Measurements from ENCODE around the gene OPALIN. TPM values are rescaled to one million over a fixed set of nuclear protein-coding genes. Genes with fewer than 3 reads are reported as not detected.

OPALIN gene
- total RNA-seq, 1 donor from 2014 or later: not detected

DNA sequence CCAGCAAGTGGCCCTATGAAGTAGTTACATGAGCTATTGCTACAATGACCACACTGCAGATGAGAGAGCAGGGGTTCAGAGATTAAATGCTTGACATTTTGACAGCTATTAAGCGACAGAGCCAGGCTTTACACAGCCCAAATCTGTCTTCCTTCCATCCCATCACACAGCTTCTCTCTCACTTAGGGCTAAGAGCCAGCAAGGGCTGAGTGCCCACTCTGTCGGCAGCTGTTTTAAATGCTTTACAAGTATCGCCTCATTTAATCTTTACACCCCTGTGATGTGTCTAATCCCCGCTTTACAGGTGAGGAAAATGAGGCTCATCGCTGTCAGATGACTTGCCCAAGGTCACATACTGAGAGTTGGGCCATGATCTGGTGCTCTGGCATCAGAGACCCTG, 15.2 kb upstream of the OPALIN start:
- DNase-seq: no peak

GRCh38 chr10:96371356-96371755, 12.6 kb upstream of the OPALIN start:
- DNase-seq: no peak

- peak; percentile 25 for DNase-seq
Observed at GRCh38 chr10:96370584-96371157, 11.9 kb upstream of the OPALIN start.

DNA sequence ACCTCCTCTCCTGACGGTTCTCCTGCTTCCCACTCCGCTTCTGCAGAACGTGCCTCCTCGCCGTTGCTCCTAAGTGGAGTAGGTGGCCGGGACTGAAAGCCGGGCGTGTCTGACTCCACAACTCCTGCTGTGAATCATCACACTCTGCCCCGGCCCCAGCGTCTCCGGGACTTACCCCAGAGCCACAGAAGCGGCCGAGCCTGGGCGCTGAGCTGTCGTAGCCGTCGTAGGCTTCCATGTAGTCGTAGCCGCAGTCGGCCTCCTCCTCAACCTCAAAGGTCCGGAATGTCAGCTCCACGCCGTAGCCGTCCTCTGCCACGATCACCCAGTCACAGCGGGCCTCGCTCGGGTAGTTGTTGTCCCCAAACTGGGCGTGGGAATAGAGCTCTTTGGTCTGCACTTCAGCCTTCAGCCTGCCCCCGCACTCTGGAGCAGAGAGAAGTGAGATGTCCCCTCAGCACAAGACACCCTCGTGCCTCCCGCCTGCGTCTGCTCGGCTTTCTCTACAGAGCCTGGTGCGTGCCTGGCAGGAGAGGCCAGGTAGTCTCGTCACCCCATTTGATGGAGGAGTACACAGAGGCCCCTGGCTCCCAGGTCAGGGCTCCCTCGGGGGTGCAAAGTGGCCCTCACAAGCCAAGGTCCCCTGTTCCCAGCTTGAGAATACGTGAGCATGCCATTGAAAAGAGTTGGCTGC, 11.2 kb upstream of the OPALIN start:
- no peak for DNase-seq

GRCh38 chr10:96368971-96369370, 10.2 kb upstream of the OPALIN start:
- DNase-seq: no peak

DNA sequence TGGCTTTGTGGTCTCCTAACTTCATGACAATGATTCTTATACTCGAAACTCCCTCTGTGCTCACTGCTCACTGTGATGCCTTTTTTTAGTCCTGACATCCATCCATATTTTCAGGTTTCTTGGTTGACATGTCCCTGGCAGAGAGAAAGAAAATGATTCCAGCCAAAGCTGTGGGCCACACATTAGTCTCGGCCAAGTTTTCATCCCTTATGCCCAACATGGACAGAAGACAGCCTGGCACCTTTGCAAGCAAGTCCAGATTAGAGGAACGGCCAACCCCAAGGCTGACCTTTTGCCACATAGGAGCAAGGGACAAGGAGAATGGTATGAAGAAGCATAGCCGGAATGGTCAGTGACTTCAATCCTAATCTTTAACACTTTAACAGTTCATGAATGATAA, 8.7 kb upstream of the OPALIN start:
- no peak for DNase-seq

DNA sequence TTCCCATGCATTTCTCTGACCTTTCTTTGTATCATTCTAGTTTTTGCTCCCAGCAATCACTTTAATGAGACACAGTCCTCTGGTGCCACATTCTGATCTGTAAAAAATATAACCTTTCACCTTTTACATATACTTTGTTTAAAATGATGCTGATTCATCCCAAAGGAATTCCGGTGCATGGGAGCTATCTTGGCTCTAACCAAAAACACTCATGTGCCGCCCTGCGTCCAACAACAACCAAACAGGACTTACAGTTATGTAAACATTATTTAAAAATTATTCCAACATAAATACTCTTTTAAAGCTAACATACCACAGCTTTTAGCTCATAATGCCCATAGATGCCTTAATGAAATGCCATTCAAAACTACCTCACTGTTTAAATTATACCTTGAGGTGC, 7.7 kb upstream of the OPALIN start:
- no peak for DNase-seq

- DNase-seq: no peak
Observed at GRCh38 chr10:96365571-96365970, 6.8 kb upstream of the OPALIN start.

DNA sequence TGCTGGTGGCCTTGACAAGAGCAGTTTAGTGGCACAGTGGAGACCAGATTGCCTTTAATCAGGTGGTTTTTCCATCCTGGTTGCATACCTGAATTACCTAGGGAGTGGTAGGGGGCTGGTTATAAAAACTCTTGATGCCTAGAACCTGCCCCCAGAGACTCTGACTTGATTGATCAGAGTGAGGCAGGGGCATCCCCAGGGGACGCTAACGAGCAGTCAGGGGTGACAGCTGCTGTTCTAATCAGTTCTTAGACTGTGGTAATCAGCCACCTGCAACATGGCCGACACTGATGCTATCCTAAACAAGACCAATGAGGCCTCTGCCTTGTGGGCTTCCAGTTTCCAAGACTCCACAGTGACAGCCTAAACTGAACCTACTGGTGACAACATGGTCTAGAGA, 2.0 kb upstream of the OPALIN start:
- DNase-seq: no peak

DNA sequence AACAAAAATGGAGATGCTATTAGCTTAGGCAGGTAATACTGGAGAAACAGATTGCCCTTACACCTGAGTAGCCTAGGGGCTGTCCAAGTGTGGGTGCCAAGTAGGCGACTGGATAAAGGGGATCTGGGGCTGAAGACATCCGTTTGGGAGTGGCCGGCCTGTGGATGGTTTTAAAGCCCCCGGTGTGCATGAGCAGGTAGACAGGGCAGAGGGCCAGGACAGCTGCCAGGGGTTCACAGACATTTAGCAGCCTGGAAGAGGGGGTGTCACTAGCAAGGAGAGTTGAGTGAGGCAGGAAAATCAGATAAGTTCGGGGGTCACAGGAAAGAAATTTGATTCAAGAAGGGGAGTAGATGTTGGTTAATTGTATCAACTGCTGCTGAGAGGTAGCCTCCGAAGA, 1.5 kb upstream of the OPALIN start:
- no peak for DNase-seq

GRCh38 chr10:96359616-96360015, 814 bp upstream of the OPALIN start:
- DNase-seq: no peak

- DNase-seq: no peak
Observed at GRCh38 chr10:96357038-96357620, 1.7 kb downstream of the OPALIN start.

DNA sequence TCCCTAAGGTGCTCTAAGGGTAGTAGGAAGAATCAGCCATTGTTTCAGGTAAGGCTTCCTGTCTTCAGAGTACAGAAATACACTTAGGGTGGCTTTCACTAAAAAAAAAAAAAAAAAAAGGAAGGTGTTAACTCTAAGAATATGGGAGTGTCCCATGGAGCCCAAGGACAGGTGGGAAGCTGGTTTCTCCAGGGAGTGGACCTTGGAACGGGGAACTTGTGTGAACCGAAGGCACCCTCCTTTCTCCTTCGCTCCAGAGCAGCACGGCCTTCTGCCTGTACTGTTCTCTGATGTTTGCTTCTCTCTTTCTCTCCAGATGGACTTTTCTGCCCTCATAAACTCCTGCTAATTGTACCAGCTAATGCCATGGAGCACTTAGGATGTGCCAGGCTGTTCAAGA, 6.2 kb downstream of the OPALIN start:
- DNase-seq: no peak

DNA sequence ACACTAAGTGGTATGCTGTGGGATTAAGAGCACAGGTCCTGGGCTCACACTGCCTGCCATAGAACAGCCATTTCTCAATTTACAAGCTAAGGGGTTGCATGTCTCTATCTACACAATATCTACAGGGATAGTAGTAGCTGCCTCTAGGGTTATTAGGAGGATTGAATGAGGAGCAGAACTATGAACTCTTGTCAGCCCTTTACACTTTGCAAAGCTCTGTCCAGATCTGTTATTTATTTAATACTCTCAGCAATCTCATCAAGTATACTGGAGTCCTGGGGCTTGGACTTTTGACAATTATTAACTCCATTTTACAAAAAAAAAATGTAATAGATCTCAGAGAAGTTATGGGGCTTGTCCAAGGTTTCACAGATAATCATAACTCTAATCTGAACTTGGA, 6.8 kb downstream of the OPALIN start:
- DNase-seq: no peak

GRCh38 chr10:96346295-96346694, 12.5 kb downstream of the OPALIN start:
- DNase-seq: no peak

DNA sequence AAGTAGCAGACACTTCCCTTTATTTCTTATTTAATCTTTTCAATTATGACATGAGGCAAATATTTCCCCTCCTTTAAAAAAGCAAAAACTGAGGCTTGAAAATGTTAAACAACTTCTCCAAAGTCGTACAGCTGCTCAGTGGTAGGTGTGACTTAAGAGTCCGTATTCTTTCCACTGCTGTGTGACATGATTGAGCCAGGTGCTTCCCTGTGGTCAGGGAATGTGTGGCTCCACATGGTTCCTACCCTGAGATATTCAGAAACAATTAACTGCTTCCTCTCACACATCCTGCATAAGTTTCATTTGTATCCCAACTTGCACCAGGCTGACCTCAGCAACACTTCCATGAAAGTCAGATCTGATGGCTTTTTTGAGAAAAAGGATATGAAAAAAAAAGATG, 13.6 kb downstream of the OPALIN start:
- no peak for DNase-seq

DNA sequence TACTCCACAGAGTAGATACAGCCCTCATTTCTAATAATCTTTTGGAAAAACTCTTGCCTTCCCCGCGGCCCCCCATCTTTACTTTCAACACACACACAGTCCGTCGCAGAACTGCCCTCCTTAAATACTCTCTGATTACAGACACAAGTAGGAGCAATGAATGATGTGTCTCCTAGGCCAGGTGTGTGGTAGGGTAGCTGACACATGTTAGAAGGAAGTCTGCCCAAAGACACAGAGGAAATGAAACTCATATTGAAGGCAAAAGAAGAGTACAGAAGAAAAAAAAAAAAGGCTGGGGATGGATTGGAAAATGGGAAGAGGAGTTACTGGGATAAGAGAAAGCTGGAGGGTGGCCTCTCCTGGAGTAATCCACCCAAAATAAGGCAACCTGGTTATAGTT, 14.6 kb downstream of the OPALIN start:
- DNase-seq: no peak

GRCh38 chr10:96342402-96342801, 16.4 kb downstream of the OPALIN start:
- no peak for DNase-seq

DNA sequence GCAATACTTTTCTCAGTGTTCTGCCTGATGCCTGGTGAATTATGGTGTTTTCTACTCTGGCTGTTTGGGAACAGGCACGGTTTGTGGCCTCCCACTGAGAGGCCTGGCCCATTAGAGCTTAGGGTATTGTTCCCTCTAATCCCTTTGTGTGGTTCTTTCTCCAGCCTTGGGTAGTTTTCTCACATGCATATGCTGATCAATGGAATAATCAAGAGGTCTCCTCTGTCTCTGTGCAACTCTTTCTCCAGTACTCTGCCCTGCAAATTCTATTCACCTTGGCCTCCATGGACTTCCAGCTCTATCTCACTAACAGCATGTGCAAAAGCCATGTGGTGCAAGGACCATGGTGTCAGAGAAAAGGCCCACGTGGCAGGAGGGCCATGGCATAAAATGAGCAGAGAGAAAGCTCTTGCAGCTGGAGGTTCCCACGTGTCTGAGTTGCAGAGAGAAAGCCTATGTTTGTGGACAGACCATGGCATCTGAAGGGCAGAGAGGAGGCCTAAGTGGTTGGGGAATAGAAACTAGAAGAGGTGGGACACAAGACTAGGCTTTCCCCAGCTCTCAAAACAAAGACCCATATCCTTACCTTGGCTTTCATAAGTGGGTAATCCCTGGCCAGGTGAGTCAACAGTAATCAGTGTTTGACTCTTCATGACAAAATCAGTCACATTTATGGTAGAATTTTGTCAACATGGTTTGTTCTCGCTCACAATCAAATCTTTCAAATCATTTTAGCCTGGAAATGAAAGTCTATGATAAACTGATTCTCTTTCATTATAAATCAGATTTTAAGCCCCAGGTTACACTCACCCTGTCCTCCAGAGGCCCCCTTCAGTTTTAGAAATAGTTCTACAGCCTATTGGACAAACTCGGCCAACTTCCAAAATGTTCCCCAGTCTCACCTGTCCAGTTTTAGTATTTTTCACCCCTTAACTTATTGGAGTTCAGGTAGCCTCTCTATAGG, 17.3 kb downstream of the OPALIN start:
- no peak for DNase-seq

DNA sequence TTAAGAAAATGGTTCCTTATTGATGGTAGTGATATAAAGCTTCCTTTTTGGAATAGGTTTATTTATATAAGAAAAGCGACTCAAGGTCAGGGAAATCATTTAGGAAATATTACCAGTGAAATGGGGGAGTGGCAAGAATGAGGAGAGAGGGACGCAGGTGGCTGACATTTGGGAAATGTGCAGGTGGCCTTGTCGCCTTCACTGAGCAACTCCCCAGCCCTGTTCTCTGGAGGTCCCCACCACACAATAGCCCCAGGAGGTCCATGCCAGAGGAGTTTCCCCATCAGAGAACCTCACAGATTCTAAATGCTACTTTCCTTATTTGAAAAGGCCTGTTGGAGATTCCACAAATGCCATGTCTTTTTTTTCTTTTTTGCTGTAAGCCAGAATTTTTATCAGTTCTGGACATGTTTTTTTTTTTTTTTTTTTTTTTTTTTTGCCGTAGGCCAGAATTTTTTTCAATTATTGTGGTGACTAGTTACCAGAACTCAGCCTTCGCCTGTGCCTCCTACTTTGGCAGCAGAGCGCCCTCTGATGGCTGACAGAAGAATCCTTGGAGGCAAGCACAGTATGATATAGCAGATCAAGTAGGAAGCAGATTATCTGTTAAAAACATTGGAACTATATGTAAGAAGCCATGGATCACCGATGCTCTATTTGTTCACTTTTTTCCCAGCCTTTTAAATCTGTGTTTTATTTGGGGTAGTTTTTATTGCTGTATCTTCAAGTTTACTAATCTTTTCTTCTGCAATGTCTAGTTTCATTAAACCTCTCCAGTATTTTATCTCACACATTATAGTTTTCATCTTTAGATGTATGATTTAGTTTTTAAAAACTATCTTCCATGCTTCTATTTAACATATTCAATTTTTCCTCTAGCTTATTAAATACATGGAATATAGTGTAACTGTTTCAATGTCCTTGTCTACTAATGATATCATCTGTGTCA, 18.6 kb downstream of the OPALIN start:
- no peak for DNase-seq

DNA sequence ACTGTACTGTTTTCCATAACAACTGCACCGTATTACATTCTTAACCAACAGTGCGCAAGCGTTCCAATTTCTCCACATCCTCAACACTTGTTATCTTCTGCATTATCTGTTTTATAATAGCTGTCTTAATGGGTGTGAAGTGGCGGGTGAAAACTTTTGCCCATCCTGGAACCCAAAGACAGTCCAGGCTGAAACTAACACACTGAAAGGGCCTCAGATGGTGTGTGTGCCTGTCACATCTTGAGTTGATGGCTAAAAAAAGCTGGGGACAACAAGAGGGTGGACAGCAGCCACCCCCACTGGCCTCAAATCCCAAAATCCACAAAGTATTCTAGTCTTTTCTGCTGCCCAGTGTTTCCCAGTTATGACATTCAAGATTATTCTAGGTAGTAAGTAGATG, 19.4 kb downstream of the OPALIN start:
- no peak for DNase-seq
